Left lobe of liver (tissue), 2 donors: ENCODE results near the gene CBLB. TPM values are rescaled to one million over a fixed set of nuclear protein-coding genes. Genes with fewer than 3 reads are reported as not detected.
A peak's percentile ranks its signal among the peaks of the same experiment; 100 is the strongest.

Experiments used
- ATAC-seq: fragments of 200-7000 bp; cut with Tn5 transposase; one replicate; pipeline ENCODE4 v1.9.1; 2020; ENCODE audit warnings: mild to moderate bottlenecking, moderate library complexity
- DNase-seq: peaks from one replicate; pipeline ENCODE4 v3.0.0-alpha.2; 2020; ENCODE audit warnings: low spot score
- total RNA-seq: library from RNA; stranded (reverse); gene quantifications from one replicate; pipeline ENCODE4 v1.2.1, GENCODE V29; 2021
- donor health status: DM: no; HTN: no; CAD: no; lungs with moderate emphysema.
- donor health status: DM: no; HTN: yes; CAD: no.

CBLB gene
- total RNA-seq, 1 donor from 2014 or later: 9.5 TPM

DNA sequence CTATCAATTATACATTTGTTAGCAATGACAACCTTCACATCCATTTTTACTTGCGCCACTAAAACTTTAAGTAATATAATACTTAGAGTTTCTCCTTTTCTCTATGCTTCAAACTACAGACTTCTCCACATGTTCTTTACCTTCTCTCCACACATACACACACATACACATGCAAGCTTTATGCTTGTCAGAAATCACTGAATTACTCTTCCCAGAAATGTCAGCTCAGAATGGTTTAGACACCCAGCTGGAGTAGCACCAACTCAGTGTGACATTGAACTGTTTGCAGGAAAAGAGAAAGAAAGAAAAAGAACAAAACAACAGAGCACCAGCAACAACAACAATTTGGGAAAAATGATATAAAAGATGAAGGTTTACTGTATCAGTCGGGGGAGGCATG lies 20.9 kb downstream of the CBLB start:
- DNase-seq (no peak), ATAC-seq (no peak)

DNA sequence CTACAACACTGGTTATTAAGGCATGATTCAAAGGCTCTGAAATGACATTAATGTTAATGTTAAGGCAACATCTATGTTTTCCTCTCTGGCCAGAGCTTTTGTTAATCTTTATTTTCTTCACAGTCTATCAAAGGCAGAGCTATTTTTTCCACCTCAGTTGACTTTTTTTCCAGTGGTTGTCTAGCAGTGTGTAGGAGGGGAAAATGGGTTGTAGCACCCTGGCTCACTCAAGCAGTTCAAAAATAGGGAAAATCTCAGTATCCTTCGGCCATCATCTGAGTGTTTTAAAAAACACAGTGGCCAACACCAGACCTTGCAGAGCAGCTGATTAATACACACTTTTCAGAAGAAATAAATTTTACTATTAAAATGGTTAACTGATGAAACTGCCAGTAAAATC lies 21.4 kb downstream of the CBLB start:
- DNase-seq (no peak), ATAC-seq (no peak)

DNA sequence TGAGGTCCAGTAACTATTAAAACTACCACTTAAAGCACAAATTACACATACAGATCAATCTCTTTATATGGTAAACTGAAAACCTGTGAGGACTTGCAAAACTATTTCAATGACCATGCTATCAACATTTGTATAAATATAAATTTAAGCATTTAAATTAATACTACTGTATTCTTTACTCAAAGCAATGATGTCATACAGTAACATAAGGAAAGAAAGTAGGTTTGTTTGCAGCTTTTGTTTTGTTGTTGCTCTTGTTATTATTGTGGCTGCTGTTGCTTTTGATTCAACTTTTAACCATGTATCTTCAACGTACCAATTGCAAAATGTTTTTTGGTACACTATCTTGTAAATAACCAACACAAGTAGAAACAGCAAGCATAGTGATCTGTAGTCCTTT lies 22.0 kb downstream of the CBLB start:
- no peak for DNase-seq
- no peak for ATAC-seq

DNA sequence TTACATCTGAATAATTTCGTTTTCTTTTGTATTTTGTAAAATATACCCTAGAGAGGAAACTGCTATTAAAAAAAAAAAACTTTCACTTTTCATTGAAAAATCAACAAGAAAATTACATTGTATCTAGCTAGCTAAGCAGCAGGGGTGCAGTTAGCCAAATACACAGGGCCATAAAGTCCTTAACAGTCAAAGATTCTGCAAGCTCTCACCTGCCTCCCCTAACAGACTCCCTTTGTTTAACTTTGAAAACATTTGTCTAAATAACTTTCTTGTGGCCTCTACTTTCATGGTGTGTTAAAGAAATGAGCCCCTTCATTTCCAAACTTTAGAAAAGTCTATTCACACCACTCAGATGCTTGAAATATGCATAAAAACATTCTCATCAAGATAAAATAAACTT lies 23.3 kb downstream of the CBLB start:
- DNase-seq (no peak), ATAC-seq (no peak)

DNA sequence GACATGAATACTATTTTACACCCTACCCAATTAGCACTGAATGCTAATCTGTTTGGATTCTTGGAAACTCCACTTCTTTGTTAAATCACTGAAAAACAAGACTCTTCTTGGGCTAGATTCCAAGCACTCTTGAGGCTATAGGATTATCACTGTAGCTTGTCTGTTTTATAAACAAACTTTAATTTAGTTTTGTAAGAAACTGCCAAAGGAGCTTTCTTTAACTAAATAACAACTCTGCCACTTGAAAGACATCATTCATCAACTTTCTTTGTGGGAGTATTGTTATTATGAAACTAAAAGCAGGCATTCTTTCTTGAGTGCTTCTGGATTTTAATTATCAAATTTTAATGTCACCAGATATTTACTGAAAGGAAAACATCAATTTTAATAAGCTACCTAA lies 24.1 kb downstream of the CBLB start:
- DNase-seq: no peak
- ATAC-seq: no peak

DNA sequence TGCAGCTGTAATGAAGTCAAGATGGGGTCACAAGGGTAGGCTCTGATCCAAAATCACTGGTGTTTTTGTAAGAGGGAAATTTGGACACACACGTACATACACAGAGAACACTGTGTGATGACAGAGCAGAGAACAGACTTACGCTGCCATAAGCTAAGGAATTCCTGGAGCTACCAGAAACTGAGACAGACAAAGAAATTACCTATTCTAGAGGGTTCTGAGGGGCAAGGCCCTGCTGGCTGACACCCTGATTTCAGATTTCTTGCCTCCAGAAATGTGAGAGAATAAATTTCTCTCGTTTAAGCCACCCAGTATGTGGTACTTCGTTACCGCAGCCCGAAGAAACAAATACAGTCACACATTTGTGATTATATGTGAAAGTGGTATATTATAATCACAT lies 24.8 kb downstream of the CBLB start:
- peak; percentile 67 for ATAC-seq
- no peak for DNase-seq

DNA sequence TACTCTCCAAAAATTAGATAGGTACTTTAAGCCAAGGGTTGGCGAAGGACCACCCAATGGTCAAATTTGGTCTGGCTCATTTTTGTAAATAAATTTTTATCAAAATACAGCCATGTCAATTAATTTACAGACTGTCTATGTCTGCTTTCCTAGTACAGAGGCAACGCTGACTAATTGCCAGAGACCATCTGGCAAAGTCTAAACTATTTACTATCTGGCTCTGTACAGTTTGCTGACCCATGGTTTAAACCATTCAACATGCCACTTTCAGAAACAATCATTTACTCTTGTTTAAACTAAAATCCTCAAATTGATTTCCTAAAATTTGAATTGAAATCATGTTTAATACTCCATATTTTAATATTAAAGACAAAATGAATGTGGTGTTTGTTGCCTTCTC lies 25.9 kb downstream of the CBLB start:
- DNase-seq: no peak
- ATAC-seq: peak; percentile 93

DNA sequence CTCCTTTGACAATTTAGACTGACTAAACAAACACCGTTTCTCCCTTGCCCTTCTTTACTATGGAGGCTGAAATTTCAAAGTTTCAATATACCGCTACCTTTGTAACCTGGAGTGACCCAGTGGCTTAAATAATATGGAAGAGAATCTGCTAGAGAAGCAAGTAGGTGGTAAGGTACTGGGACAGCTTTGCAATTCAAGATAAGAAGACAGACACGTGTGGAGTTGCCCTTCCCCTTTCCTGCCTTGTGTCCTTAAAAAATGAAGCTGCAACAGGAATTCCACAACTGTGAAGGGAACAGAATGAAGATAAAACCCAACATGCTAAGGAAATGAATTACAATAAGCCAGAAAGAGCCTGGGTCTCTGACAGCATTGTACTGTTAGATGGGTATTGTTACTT lies 26.4 kb downstream of the CBLB start:
- DNase-seq (no peak), ATAC-seq (peak; percentile 24)

DNA sequence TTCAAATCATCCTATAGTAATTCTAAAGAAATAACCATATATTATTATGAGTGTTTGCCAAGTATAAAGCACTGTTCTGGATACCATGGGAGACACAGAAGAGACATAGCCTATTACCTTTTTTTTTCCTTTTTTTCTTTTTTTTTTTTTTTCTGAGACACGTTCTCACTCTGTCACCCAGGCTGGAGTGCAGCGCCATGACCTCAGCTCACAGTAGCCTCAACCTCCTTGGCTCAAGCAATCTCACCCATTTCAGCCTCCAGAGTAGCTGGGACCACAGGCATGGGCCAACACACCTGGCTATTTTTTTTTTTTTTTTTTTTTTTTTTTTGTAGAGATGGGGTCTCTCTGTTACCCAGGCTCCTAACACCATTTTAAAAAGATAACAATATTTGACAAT lies 30.9 kb downstream of the CBLB start:
- no peak for DNase-seq
- no peak for ATAC-seq

DNA sequence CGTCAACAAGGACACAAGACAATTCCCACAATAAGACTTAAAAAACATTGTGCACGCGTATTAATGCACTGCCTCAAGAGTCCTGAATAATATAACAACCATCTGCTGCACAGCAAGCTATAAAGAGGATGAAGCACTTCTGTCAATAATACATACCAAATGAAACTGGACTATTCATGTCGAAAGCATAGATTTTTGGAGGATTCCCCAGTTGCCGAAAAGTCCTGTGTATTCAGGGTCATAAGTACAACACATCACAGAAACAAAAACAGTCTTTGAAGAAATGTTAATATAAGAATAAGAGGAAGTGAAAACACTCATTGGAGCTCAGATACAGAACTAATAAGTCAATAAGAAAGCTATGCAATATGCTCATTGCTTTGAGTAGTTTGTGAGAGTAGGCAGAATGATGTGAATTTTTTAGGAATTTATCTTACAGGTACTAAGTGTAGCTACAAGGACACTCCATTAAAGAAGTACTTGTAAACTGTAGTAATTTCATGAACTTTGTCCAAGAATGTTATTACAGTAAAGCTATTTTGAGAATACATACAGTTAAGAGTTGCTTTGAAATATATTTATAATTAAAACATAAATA lies 31.6 kb downstream of the CBLB start:
- DNase-seq (no peak), ATAC-seq (peak; percentile 79)

DNA sequence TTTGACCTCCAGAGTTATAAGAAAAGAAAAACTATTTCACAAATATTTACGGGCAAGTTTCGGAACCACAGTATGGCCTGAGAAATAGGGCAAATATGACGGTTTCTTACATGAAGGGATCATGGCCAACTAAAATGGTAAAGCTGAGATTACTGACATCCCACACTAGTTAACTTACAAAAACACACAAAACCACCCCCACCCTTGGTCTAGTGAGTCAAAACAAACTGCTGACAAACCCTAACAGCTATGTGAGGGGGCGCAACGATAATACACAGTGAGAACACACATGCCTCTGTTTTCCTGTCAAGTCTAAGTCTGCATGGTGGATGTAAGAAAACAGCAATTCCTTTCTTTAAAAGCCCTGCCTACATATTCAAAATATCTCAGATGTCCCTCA lies 32.3 kb downstream of the CBLB start:
- no peak for DNase-seq
- no peak for ATAC-seq

DNA sequence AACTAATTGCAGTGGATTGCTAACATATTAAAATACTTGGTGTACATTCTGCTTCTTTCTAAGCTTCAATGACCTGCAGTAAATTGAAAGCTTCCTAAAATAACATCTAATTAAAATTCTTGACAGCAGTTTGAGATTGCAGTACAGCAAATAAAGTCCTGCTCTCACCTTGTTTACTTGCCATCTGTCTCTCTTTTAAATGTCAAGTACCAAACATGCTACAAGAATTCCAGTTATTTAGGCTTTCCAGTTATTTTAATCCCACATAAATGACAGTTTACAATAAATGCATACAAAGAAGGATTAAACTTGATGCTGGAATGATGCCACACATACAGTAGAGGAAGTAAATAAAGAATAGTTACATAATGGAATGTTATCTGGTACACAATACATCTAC lies 33.2 kb downstream of the CBLB start:
- ATAC-seq (peak; percentile 26), DNase-seq (no peak)

DNA sequence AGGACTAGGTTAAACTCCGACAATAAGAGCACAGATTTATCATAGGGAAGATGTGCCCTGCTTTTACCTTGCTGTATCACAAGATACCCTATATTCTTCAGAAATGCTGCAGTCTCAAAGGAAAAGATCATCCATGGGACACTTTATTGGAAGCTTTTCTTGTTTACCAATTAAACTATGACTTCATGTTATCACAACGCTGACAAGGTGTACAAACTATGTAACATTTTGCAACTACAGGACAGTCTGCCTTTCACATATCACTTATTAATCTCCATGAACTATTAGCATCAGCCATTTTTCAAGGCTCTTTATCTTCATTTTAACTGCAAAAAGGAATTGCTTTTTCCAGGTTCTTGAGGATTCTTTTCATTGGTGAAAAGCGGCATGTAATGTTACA lies 34.0 kb downstream of the CBLB start:
- ATAC-seq: peak; percentile 62
- DNase-seq: no peak

DNA sequence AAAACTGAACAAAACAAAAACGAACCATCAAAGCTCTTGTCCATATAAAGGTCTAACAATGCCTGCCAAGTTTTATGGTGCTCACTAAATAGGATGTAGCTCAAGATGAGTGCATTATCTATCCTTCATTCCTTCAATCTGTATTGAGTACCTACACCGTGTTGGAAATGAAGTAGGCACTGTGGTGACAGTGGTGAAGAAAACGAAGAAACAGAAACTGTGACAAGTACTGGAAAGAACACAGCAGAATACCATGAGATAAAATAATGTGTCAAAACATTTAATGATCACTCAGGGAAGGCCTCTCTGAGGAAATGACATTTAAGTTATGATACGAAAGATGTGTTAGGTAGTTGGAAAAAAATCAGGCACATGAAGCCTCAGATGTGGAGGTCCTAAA lies 36.2 kb downstream of the CBLB start:
- DNase-seq: no peak
- ATAC-seq: no peak

DNA sequence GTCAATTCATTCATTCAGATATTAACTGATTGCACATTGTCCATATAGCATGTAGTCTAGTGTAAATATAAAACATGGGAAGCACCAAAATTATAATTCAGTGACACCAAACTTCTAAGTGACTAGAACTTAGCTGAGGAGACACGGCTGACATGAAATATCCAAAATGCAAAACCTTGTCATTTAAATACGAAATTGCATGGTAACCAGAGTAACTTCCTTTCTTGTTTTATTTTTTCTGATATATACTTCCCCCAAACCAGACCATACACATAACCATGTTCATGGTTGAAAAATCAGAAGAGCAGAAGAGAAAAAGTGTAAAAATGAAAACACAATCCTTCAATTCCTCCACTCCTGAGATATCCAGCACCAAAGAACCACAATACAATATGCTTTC lies 38.0 kb downstream of the CBLB start:
- ATAC-seq (no peak), DNase-seq (no peak)

DNA sequence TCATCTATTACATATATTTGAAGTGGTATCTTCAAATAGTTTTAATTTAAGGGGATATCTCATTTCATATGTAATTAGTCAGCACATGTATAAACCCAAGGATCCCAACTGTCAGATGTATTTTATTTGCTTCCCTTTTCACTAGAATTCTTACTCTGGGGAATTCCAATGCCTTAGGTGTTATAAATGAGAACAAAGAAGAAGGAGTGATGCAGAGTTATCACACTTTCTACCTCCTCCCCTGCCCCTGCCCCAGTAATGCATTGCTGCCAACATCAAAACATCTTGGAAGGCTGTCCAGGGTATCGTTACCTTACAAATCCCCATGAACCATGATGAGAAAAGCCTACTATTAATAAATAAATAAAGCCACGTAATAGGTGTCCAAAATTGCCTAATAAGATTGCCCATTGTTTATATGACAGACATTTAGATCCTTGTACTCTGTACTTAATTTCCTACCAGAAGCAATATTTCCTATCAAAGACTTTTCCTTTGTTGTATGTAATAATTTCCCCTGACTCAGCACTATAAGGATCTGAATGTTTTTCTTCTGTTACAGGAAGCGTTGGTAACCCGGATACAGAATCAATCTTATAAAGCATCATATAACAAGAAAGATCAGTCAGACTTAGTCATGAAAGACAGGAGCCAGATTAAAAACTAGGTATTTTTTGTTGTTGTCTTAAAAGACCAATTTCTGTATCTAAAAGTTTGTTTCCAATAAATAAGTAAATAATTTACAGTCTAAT lies 38.8 kb downstream of the CBLB start:
- ATAC-seq (no peak), DNase-seq (no peak)

DNA sequence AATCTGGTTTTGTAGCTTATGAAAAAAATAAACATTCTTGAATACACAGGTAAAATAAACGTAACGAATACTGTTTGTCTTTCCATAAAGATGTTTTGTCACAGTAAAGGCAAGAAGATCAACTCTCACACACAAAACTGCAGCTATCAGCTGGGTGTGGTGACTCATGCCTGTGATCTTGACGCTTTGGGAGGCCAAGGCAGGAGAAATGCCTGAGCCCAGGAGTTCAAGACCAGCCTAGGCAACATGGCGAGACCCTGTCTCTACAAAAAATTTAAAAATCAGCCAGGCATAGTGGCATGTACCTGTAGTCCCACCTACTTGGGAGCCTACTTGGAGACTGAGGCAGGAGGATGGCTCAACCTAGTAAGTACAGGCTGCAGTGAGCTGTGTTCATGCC lies 39.6 kb downstream of the CBLB start:
- ATAC-seq (no peak), DNase-seq (no peak)

DNA sequence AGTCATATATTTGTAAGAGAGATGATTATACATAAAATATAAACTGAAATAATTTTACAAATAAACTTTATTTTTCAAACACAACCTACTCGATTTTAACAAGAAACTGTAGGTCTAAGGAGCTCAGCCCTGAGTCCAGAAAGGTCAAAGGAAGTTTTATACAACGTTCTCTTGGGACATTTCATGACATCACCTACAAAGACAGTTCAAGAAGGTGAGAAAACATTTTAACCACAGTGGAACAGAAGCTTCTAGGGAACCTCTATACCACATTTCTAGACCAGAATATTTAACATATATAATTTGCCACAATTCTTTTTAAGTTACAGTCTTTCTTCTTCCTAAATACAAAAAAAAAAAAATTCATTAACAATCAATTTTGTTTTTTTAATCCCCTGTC lies 40.1 kb downstream of the CBLB start:
- no peak for DNase-seq
- ATAC-seq: no peak

DNA sequence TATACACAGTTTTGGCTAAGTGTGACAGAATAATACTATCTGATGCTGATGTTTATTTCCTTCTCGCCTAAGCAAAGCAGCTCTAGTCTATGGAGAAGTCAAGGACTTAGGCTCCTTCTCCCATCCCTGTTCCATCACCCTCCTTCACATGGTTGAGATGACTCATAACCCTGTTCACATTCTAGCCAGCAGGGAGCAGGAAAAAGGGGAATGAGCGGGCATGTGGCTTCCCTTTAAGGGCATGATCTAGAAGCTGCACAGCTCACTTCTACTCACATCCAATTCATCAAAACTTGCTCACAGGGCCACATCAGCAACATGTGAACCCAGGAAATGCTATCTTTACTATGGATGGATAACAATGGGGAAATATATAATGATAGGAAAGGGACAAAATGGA lies 40.9 kb downstream of the CBLB start:
- no peak for DNase-seq
- ATAC-seq: peak; percentile 44

DNA sequence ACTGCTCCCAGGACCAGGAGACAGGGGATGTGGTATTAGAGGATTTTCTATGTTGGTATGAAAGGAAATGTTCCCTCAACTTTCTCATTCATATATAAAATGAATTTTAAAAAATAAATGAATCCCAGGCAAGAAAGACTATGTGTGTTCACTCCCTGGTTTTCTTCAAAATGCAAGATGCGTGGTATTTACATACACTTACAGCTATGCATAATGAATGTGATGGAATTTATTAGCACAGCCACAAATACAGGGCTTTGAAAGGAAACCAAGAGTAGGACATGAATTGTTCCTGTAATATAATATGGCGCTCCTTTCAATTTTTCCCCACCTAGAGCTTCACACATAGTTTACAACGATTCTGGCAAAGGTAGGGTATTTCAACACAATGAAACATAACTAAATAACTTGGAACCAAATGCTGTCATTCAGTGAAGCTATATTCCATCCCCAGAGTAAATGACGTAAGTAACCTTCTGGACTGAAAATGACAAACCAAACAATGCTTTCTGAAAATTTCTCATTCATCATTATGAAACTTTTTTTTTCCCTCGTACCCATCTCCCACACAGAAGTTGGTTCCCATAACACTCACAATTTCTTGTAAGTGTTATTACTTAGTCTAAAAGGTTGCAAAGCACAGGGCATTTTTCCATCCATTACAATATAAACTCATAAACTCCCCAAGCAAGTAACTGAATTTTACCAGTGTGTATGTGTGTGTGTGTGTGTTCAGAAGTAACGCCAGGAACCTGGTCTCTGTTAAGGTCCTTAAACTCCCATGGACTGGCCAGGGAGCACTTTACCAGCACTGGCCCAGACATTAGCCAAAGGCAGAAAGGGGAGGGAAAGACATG lies 41.8 kb downstream of the CBLB start:
- DNase-seq (no peak), ATAC-seq (no peak)

DNA sequence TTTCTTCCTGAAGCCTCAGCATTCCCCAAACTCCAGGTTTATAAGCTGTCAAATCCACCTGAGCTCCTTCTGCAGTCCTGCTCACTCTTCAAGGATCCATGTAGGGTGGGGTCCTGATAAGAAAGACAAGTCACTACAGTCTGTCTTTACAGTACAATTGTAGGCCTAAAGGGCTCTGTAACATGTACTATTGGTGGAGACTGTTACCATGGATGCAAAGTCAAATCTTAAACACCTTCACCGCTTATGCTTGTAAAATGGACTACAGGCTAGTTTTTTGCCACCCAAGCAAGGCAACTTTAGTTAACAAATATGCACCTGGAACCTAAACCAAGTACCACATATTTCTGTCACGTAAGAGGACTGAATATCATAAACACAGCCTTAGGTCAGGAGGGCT lies 44.7 kb downstream of the CBLB start:
- ATAC-seq: no peak
- no peak for DNase-seq
